Retinal pigment epithelial cell (primary cell): Measurements from ENCODE around the gene TYR.
"Not testable (repeated sequence)": the region's sequence is repeated elsewhere in the genome, so short reads cannot be mapped to it uniquely, and the experiment has no call there.

Experiments used
- DNase-seq: peaks from one replicate; pipeline ENCODE4 v3.0.0-alpha.2; 2010; ENCODE audit warnings: low read depth
- H3K4me3 ChIP-seq: 2 replicates; pipeline ENCODE4 v1.5.1; 2011; ENCODE audit warnings: mild to moderate bottlenecking, low read length, control low read depth, moderate library complexity
- TF ChIP-seq, protein P1 (sequence below): conservative IDR thresholded peaks from 2 replicates; pipeline ENCODE4 v1.5.1; 2011; ENCODE audit warnings: low read depth, low read length, control low read depth, inconsistent platforms

The TYR gene

DNA sequence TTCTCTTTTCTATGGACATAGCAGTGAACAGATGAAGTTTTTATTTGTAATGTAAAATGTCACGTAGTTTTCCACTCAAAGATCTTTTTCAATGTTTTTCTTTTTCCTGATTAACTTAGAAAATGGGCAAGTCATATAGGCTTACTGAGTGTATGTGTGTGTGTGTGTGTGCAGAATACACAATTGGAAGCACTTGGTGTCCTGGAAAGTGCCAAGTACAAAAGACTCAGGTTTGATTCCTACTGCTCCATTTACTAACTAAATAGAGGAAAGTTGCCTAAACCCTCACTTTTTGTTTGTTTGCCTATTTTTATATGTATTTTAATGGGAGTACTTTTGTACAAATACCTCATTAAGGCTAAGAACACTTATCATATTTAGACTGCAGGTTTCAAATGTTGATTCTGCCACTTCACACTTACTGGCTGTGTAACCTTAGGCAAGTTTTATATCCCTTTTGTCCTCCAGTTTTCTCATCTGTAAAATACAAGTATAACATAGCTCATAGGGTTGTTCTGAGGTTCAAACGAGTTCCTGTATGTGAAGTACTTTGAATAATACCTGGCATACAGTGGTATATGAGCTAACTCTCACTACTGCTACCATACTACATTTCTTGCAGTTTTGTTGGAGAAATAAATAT, 90.1 kb downstream of the TYR start:
- no peak overlapping the region for H3K4me3 ChIP-seq
- TF ChIP-seq, protein P1, sequence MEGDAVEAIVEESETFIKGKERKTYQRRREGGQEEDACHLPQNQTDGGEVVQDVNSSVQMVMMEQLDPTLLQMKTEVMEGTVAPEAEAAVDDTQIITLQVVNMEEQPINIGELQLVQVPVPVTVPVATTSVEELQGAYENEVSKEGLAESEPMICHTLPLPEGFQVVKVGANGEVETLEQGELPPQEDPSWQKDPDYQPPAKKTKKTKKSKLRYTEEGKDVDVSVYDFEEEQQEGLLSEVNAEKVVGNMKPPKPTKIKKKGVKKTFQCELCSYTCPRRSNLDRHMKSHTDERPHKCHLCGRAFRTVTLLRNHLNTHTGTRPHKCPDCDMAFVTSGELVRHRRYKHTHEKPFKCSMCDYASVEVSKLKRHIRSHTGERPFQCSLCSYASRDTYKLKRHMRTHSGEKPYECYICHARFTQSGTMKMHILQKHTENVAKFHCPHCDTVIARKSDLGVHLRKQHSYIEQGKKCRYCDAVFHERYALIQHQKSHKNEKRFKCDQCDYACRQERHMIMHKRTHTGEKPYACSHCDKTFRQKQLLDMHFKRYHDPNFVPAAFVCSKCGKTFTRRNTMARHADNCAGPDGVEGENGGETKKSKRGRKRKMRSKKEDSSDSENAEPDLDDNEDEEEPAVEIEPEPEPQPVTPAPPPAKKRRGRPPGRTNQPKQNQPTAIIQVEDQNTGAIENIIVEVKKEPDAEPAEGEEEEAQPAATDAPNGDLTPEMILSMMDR, result no peak
- DNase-seq, result no peak

DNA sequence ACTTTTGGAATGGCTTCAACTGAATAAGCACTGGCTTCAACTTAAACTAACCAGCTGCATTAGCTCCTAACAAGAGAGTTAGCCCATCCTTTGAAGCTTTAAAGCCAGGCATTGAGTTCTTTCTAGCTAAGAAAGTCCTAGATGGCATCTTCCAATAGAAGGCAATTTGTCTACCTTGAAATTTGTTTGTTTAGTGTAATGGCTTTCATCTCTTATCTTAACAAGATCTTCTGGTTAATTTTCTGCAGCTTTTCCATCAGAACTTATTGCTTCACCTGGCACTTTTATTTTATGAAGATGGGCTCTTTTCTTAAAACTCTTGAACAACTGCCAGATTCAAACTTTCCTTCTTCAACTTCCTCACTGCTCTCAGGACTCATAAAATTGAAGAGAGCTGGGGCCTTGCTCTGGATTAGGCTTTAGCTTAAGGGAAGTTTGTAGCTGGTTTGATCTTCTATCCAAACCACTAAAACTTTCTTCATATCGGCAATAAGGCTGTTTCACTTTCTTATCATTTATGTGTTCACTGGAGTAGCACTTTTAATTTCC, 94.9 kb downstream of the TYR start:
- not testable (repeated sequence) for H3K4me3 ChIP-seq, DNase-seq

DNA sequence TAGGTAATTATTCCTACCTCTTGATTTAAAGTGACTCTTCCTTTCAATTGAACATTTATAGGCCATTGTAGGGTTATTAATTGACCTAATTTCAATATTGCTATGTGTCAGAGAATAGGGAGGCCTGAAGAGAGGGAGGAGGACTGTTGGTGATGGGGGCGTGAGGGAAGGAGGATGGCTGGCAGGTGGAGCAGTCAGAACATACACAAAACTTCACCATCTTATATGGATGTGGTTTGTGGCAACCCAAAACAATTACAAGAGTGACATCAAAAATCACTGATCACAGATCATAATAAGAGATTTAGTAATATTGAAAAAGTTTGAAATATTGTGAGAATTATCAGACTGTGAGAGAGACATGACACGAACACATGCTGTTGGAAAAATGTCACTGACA, 95.5 kb downstream of the TYR start:
- not testable (repeated sequence) for H3K4me3 ChIP-seq, DNase-seq

DNA sequence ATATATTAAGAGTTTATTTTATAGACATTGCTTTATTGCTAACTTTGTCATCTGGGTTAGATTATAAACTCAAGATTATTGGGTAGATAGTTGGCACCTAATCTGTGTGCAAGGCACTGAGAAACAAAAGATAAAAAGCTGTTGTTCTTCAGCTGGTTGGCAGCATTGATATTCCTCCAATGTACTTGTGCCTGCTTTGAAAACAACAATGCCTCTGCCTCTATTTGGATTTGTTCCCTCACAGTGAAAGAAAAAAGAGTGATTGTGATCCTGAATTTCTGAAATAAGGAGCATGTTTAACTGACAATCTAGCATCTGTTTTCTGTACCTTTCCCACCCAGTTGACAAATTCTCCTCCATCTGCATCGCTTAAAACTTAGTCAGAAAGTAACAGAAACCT, 98.3 kb downstream of the TYR start:
- no peak overlapping the region for H3K4me3 ChIP-seq
- TF ChIP-seq, protein P1, result no peak
- DNase-seq, result no peak

DNA sequence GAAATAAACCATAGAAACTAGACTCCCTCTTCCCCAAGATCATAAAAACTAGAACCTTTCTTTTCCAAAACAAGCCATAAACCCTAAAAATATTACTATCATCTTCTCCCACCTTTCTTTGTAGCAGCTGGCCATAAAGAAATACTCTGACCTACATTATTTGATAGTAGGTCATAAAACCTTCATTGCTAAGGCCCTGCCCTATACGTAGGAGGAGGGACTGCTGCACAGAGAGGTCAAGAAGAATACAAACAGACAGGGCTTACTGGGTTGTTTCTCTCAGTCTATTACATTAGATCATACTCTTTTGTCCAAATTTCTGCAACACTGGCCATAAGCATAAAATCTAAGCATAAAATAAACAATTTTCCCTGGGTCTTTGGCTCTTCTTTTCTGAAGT, 101.5 kb downstream of the TYR start:
- TF ChIP-seq, protein P1, result no peak
- no peak overlapping the region for H3K4me3 ChIP-seq
- no peak for DNase-seq

DNA sequence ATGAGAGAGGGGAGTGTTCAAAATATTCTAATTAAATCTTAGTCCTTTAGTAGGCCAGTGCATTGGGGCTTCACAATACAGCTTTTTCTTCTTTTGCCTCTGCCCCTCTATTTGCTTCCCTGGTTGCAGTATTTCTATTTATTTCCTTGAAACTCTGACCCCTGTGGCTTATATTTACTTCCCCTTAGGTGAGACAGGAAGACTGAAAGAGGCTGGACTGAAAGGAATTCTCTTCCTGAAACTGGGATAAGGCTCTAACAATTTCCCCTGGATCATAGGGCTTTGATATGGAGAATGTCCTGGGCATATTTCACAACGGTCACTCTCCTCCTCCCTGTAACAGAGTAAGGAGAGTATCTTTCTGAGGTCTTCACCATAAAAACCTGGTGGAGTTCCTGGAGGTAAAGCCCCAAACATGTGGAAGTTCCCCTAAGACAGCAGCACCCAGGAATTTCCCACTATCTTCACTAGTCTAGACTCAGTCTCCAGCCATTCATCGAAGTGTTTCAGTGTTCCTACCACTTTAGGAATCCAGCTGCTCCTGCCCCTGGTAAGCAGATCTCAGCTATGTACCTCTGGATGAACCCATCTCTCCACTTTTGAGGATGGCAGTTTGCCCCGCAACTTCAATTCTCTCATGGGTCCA, 103.5 kb downstream of the TYR start:
- DNase-seq, H3K4me3 ChIP-seq: not testable (repeated sequence)

DNA sequence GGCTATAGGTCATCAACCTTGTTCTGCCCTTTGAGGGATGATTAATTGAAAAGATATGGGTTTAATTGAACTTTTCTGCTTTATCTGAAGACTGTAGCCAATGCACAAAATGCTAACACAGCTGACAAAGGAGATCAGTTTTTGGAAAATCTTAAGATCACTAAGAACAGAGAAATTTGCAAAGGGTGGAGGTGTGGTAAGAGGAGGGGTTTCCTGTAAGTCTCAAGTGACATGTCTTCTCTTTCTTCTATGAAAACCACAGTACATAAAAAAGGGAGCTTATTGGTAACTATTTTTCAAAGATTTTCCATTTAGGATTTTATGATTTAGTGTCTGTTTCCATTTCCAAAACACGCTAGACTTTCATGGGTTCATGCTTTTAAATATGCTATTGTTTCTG, 108.9 kb downstream of the TYR start:
- not testable (repeated sequence) for DNase-seq

DNA sequence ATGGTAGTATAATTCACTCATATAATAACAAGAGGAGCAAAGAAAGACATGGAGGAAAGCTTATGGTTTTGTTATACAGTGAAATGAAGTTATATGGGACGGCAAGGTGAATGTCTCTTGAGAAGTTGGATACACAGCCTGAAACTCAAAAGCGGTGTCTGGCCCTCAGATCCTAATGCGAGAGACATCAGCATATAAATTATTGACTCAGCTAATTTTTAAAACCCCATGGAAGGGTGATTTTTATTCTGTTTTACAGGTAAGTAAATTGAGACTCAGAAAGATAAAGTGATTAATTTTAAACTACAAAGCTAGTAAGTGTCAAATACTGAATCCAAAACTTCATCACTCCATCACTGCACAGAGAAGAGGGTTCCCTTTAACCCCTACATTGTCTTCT, 110.3 kb downstream of the TYR start:
- DNase-seq, H3K4me3 ChIP-seq: not testable (repeated sequence)

More for the DNA sequence above, 108.9 kb downstream of the TYR start:
- H3K4me3 ChIP-seq, result not testable (repeated sequence)

DNA sequence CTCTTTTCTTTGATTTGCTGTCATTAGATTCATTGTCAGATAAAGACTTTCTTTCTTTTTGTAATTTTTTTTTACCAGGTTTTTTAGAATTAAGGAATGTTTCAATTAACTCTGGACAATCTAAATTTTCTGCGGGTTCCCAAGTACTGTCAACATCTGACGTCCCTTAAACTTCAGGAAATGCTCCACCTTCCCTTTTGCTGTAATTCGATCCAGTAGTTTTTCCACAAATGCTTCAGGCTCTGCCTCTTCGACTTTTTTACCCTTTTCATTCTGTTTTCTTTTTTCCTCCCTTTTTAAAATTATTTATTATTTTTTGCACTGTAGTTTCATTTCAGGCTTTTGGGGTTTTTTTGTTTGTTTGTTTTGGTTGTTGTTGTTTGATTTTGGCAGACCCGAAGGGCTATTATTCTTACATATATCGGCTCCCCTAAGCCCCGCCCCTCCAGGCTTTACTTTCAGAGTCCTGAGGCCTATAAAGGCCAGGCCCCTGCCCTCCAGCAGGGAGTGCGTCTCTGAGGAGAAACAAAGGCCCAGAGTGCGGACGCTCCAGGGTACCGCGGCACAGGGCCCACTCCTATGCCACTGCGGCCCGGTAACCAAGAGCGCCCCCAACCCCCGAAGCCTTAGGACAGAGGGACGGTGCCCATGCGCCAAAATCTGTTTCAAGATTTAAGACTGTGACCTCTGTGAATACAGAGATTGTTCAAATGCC, 116.4 kb downstream of the TYR start:
- DNase-seq, result no peak
- H3K4me3 ChIP-seq, result no peak overlapping the region
- TF ChIP-seq, protein P1, result no peak

DNA sequence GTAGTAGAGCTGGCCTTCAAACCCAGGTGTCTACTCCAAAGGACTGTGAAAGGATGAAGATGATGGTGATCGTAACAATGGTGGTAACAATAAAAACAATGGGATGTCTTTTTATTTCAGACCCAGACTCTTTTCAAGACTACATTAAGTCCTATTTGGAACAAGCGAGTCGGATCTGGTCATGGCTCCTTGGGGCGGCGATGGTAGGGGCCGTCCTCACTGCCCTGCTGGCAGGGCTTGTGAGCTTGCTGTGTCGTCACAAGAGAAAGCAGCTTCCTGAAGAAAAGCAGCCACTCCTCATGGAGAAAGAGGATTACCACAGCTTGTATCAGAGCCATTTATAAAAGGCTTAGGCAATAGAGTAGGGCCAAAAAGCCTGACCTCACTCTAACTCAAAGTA, 117.3 kb downstream of the TYR start:
- not testable (repeated sequence) for DNase-seq, H3K4me3 ChIP-seq

DNA sequence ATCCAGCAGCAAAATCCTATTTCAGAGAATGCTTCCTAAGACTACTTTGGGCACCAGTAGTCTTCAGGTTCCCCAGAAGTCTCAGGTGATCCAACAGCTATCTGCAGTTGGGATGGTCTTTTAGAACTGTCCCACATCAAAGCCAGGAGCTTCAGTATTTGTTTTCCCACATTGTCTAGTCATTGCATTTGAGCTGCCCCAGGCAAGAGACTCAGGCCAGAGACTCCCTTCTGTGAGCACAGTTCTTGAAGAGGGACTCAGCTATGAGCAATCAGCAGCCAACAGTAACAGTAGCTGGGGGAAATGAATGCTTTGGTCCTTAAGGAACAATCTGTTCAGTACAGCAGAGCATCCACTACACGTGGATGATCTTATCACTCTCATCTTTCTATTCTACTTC, 125.4 kb downstream of the TYR start:
- not testable (repeated sequence) for H3K4me3 ChIP-seq, DNase-seq

DNA sequence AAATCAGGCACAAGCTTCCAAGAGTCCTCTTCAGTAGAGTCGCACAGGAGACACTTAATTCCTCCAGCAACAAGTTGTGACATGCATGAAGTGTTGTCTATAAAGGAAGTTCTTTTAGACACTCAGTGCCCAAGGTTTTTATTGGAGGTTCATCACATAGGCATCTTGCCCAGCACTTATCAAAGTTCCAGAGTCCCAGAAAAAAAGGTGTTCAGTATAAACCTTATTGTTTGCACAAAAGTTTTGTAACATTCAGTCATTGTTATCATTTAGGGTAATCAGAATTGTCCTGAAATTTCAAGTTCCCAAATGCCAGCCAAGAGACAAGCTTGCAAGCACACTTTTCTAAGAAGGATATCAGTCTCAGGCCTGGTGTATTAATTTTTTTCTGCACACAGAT, 130.6 kb downstream of the TYR start:
- DNase-seq, H3K4me3 ChIP-seq: not testable (repeated sequence)

DNA sequence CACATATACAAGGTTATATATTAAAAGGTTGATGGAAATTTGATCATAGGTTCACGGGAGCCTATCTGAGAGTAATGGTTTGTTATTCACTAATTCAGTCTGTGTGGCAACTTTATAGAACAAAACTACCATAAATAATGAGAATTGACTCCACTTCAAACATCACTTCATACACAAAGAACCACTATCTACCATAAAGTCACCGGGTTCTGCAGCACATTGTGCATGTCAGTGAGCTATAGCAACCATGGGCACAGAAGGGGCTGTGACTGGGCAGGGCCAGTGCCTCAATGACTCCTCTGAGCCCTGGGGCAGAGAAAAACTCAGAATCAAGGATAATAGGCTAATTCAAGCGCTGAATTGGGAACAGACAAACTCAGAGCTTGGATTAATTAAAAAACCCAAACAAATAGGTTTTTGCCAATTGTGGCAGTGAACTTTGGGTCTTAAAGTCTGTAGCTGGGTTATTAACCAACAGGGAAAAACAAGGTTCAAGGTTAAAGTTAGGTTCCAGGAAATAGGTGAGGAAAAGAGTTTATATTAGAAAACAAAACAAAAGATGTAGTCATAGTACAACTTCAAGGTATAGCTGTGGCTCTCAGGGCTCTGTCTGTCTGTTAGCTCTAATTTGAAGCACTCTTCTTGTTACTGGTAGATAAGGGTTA, 131.8 kb downstream of the TYR start:
- DNase-seq, H3K4me3 ChIP-seq: not testable (repeated sequence)

DNA sequence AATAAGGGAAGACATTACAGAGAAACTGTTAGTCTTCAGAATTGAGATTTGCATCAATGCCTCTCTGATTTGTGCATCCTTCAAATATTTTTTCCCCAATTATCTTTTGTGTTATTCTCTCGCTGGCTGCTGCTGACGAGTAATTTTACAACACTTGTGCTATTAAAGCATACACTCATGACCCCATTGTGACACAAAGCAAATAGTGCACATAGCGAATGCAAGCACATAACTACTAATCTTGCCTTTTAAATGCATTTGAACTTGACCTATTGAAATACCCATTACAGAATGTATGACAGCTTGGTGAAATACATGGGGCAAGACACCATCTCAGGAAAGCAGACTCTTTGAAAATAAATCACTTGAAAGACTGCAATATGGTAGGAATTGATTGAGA, 132.9 kb downstream of the TYR start:
- not testable (repeated sequence) for DNase-seq, H3K4me3 ChIP-seq
